SJSA1 (cell line): Measurements from ENCODE around the gene ERICH6B. TPM values are rescaled to one million over a fixed set of nuclear protein-coding genes. Genes with fewer than 3 reads are reported as not detected.
A peak's percentile ranks its signal among the peaks of the same experiment; 100 is the strongest.

Source experiments
- DNase-seq, 2 experiments: peaks; one replicate each; pipeline ENCODE4 v3.0.0-alpha.2; 2015 to 2020; ENCODE audit warnings: low spot score in 2 of 2, low read depth in 1 of 2
- H3K27ac ChIP-seq: fragments of 250-450 bp; sonication (Bioruptor Pico); 2 replicates; pipeline ENCODE4 v1.5.1; 2020; ENCODE audit warnings: mild to moderate bottlenecking, moderate library complexity
- H3K27me3 ChIP-seq: fragments of 250-450 bp; sonication (Bioruptor Pico); replicated peaks from 2 replicates; pipeline ENCODE4 v1.5.1; 2020; ENCODE audit warnings: mild to moderate bottlenecking, moderate library complexity
- H3K36me3 ChIP-seq: fragments of 250-450 bp; sonication (Bioruptor Pico); 2 replicates; pipeline ENCODE4 v1.5.1; 2020; ENCODE audit warnings: mild to moderate bottlenecking
- H3K4me1 ChIP-seq: fragments of 250-450 bp; sonication (Bioruptor Pico); replicated peaks from 2 replicates; pipeline ENCODE4 v1.6.1; 2021; ENCODE audit warnings: mild to moderate bottlenecking
- H3K4me3 ChIP-seq: fragments of 250-450 bp; sonication (Bioruptor Pico); 2 replicates; pipeline ENCODE4 v1.5.1; 2020; ENCODE audit warnings: mild to moderate bottlenecking
- H3K9me3 ChIP-seq: fragments of 250-450 bp; sonication (Bioruptor Pico); replicated peaks from 2 replicates; pipeline ENCODE4 v1.5.1; 2020; ENCODE audit warnings: mild to moderate bottlenecking
- total RNA-seq: library from RNA; depleted of rRNA; stranded (reverse); fragments of >200 nt; shearing (Covaris generic); gene quantifications from 2 replicates; pipeline ENCODE4 v1.2.3, GENCODE V29; 2014

Gene ERICH6B
- total RNA-seq, 1 experiment from 2014 or later, result not detected

DNA sequence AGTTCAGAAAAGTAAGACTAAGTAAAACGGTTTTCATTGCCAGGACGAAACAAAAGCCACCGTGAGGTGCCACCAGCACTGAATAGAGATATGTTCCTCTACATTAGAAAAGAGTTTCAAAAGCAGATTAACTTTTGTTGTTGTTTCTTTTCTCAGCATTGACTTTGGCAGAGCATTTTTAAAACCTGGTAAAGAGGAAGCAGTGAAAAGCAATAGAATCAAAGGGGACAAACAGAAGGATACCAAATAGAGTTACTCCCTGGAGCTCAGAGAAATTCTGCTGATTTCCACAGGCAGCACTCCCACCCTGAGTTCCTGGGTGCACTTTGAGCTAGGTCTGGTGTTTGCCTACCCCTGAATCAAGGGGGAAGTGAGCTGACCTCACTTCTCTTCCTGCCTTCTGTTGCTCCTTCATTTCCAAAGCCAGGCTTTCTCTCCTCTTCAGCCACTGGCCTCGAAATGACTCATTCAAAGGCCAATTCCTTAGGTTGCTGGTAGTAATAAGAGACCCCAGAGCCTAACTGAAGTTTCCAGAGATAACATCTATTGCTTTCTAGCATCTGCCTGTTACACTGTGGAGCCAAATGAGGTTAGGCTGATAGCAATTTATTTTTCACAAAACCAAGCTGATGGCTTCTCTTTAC is 11.3 kb upstream of the ERICH6B start:
- no peak overlapping the region for H3K27ac ChIP-seq
- DNase-seq, result no peak
- no peaks in the 10 kb centered on the region for H3K36me3 ChIP-seq
- no peaks in the 10 kb centered on the region for H3K4me1 ChIP-seq
- H3K27me3 ChIP-seq, result peaks cover 7% of the 10 kb centered on the region; the same call in 1 of the 2 replicates
- H3K9me3 ChIP-seq, result no peaks in the 10 kb centered on the region
- H3K4me3 ChIP-seq, result no peak overlapping the region

DNA sequence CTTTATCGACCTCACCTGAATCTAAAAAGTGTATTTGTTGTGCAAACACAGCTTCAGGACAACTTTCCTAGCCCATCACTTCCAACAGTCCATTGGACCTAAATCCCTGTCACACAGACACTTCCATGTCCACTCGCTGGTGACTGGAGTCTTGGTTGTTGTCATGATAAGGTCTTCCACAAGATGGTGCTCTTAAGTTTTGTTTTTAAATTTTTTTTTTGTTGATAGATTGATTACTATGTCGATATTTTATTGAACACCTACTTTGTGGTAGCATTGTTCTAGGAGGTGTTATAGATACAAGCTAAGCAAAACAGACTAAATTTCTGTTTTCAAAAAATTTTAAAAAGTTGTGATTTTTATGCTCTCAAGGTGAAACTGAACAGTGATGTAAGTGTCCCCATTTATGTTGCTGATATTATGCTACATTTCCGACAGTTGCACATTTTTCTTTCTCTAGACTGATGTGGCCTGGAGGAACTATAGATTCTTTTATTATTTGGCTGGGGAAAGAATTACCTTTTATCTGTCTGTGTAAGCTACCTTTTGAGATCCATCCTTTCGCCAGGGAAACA is 8.1 kb upstream of the ERICH6B start:
- H3K27me3 ChIP-seq, result peaks cover 17% of the 10 kb centered on the region
- H3K4me3 ChIP-seq, result no peak overlapping the region
- no peaks in the 10 kb centered on the region for H3K9me3 ChIP-seq
- no peak overlapping the region for H3K27ac ChIP-seq
- no peaks in the 10 kb centered on the region for H3K36me3 ChIP-seq
- DNase-seq, result peak in 1 of 2 experiments; percentile 11
- H3K4me1 ChIP-seq, result no peaks in the 10 kb centered on the region

DNA sequence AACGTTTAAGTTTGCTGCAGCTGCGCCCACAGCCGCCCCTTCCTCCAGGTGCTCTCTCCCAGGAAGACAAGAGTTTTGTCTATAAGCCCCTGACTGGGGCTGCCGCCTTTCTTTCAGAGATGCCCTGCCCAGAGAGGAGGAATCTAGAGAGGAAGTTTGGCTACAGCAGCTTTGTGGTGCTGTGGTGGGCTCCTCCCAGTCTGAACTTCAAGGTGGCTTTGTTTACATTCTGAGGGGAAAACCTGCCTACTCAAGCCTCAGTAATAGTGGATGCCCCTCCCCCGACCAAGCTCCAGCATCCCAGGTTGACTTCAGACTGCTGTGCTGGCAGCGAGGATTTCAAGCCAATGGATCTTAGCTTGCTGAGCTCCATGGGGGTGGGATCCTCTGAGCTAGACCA is 6.4 kb upstream of the ERICH6B start:
- no peaks in the 10 kb centered on the region for H3K36me3 ChIP-seq
- H3K4me3 ChIP-seq, result no peak overlapping the region
- H3K9me3 ChIP-seq, result no peaks in the 10 kb centered on the region
- no peaks in the 10 kb centered on the region for H3K4me1 ChIP-seq
- peaks cover 13% of the 10 kb centered on the region for H3K27me3 ChIP-seq
- H3K27ac ChIP-seq, result no peak overlapping the region
- DNase-seq, result no peak

DNA sequence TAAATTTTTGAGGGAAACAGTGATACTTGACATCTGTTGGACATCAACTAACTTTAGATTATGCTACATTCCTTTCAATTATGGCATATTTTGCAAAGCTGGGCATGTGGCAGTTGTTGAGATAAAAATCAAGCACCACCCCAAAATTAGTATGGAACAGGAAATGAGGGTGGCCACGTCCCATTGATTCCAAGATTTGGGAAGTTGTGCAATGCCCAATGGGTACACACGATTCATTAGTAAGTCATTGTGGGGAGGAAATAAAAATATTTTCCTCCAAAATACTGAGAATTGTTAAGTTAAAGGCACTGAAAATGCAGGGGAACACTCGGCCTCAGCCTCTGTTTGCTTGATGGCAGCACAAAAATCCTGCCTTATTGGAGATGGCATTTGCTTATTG is 7.6 kb downstream of the ERICH6B start:
- Histone ChIP-seq H3K27me3 (peaks cover 2% of the 10 kb centered on the region; the same call in 1 of the 2 replicates), H3K4me1 (no peaks in the 10 kb centered on the region), H3K36me3 (no peaks in the 10 kb centered on the region), H3K9me3 (no peaks in the 10 kb centered on the region), H3K4me3 (no peak overlapping the region), H3K27ac (no peak overlapping the region)
- no peak for DNase-seq

DNA sequence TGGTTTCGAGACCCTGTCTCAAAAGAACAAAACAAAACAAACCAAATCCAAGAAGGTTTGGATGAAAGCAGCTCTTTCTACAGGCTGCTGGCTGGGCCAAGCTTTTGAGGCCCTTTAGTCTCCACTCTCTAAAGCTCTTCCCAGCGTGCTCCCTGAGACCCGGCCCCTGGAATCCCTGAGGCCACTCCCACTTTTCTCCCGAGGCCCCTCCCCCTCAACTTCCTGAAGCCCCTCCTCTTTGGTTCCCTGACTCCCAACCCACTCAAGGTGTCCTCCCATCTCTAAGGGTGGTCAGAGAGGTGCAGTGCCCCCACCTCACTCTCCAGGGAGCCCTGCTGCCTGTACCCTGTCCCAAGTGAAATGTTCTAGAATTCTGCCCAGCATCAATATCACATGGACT is 10.6 kb downstream of the ERICH6B start:
- Histone ChIP-seq H3K4me3 (no peak overlapping the region), H3K9me3 (no peaks in the 10 kb centered on the region), H3K27ac (no peak overlapping the region), H3K36me3 (no peaks in the 10 kb centered on the region), H3K27me3 (peaks cover 5% of the 10 kb centered on the region; the same call in 1 of the 2 replicates), H3K4me1 (no peaks in the 10 kb centered on the region)
- no peak for DNase-seq

DNA sequence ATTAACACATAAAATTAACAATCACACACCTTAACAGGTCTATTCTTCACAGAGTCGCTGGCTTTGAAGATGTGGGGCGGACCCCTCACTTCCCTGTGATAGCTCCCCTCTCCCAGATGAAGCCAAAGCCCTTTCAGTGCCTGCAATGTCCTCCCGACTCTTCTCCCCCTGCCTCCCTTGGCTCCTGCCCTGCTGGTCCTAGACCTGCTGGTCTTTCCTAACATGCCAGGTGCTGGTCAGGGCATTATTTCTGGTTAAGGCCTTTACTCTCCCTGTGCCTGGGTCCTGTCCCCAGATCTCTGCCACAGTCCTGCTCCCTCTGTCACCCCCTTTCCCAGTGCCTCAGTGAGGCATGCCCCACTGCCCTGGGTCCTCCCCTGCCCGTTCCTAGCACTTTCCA is 12.2 kb downstream of the ERICH6B start:
- no peaks in the 10 kb centered on the region for H3K4me1 ChIP-seq
- no peak overlapping the region for H3K4me3 ChIP-seq
- no peak for DNase-seq
- peaks cover 5% of the 10 kb centered on the region; the same call in 1 of the 2 replicates for H3K27me3 ChIP-seq
- H3K36me3 ChIP-seq, result no peaks in the 10 kb centered on the region
- no peak overlapping the region for H3K27ac ChIP-seq
- no peaks in the 10 kb centered on the region for H3K9me3 ChIP-seq

DNA sequence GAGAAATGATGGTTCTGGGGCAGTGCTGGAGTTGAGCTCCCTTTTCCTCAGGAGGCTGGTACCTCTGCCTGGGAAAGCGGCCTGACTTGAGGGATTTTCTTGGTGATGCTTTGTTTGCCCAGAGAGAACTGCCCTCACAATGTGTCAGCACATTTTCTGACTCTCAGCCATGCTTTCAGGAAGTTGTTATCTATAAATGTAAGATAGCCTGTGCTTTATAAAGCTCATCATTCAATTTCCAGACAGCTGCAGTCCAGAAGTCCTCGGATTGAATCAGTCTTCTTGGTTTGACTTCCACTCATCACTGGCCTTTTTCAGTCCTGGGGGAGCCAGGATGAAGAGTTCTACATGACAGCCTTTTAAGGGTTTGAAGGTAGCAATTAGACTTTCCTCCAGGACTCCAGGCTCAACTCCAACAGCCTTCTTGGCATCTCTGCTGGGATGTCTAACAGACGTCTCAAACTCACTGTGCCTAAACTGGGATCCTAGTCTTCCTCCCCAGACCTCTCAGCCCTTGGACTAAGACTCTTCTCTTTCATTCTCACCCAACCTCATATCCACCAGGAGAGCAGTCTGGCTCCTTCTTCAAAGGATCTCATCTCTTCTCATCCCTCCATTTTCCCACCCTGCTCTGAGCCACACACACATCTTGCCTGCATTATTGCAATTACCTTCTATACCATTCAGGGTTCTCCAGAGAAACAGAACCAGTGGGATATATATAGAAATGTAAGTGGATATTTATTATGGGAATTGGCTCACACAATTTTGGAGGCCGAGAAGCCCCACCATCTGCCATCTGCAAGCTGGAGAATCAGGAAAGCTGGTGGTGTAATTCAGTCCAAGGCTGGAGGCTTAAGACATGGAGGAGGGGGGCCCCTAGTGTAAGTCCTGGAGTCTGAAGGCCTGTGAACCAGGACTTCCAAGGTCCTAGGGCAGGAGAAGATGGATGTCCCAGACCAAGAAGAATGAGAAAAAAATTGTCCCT is 13.1 kb downstream of the ERICH6B start:
- Histone ChIP-seq H3K27ac (no peak overlapping the region), H3K4me3 (no peak overlapping the region), H3K27me3 (peaks cover 5% of the 10 kb centered on the region; the same call in 1 of the 2 replicates), H3K9me3 (no peaks in the 10 kb centered on the region), H3K4me1 (no peaks in the 10 kb centered on the region), H3K36me3 (no peaks in the 10 kb centered on the region)
- no peak for DNase-seq

DNA sequence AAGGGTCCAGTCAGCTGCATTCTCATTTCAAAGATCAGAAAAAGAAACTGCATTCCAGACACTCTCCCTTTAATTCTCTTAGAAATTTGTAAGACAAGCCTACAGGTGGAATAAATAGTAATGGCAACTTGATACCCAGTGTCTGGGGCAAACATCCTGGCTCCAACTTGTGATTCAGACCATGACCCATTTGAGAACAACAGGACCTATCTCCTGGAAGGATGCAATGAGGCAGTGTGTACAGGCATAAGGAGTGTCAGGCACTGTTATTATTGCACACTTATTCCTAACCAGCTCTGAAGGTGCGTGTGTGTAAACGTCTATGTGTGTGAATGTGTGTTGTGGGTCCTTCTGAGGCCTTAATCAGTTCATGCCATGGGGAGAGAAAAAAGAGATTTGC is 13.9 kb downstream of the ERICH6B start:
- H3K4me3 ChIP-seq, result no peak overlapping the region
- H3K27ac ChIP-seq, result no peak overlapping the region
- H3K4me1 ChIP-seq, result no peaks in the 10 kb centered on the region
- H3K9me3 ChIP-seq, result no peaks in the 10 kb centered on the region
- H3K36me3 ChIP-seq, result no peaks in the 10 kb centered on the region
- H3K27me3 ChIP-seq, result 0 out of 2 replicates have a peak, but pooled peaks cover 2% of the 10 kb centered on the region
- no peak for DNase-seq

- Histone ChIP-seq H3K27me3 (0 out of 2 replicates have a peak, but pooled peaks cover 4% of the 10 kb centered on the region), H3K36me3 (no peaks in the 10 kb centered on the region), H3K27ac (no peak overlapping the region), H3K9me3 (no peaks in the 10 kb centered on the region), H3K4me1 (no peaks in the 10 kb centered on the region), H3K4me3 (no peak overlapping the region)
- no peak for DNase-seq
Observed at GRCh38 chr13:45598597-45598996, 16.9 kb downstream of the ERICH6B start.

GRCh38 chr13:45596800-45597475 is 18.6 kb downstream of the ERICH6B start:
- Histone ChIP-seq H3K27ac (no peak overlapping the region), H3K4me3 (no peak overlapping the region), H3K9me3 (no peaks in the 10 kb centered on the region), H3K4me1 (no peaks in the 10 kb centered on the region), H3K36me3 (no peaks in the 10 kb centered on the region), H3K27me3 (0 out of 2 replicates have a peak, but pooled peaks cover 4% of the 10 kb centered on the region)
- no peak for DNase-seq

GRCh38 chr13:45595965-45596364 is 19.6 kb downstream of the ERICH6B start:
- Histone ChIP-seq H3K4me3 (no peak overlapping the region), H3K9me3 (no peaks in the 10 kb centered on the region), H3K27me3 (0 out of 2 replicates have a peak, but pooled peaks cover 4% of the 10 kb centered on the region), H3K36me3 (no peaks in the 10 kb centered on the region), H3K27ac (no peak overlapping the region), H3K4me1 (no peaks in the 10 kb centered on the region)
- DNase-seq, result no peak

DNA sequence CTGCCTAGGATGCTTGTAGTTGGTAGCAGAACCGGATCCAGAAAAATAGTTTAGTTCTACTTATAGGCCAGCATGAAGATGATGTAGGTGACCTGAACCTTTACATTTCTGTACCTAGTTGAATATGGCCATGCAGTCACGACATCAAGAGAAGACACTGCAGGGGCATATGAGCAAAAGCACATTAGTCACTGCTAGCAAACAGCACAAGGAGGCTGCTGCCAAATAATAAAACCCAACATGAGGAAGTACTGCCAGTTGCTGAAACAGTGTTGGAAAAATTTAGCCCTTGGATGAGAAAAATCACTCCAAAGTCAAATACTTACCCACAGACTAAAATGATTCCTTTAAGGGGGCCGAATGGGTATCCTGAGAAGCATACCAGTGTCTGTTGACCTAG is 20.8 kb downstream of the ERICH6B start:
- Histone ChIP-seq H3K27ac (no peak overlapping the region), H3K36me3 (no peaks in the 10 kb centered on the region), H3K27me3 (0 out of 2 replicates have a peak, but pooled peaks cover 2% of the 10 kb centered on the region), H3K9me3 (no peaks in the 10 kb centered on the region), H3K4me1 (no peaks in the 10 kb centered on the region), H3K4me3 (no peak overlapping the region)
- no peak for DNase-seq

- Histone ChIP-seq H3K9me3 (no peaks in the 10 kb centered on the region), H3K4me3 (no peak overlapping the region), H3K4me1 (no peaks in the 10 kb centered on the region), H3K27me3 (0 out of 2 replicates have a peak, but pooled peaks cover 2% of the 10 kb centered on the region), H3K36me3 (no peaks in the 10 kb centered on the region), H3K27ac (no peak overlapping the region)
- no peak for DNase-seq
Observed at GRCh38 chr13:45594227-45594626, 21.3 kb downstream of the ERICH6B start.
